ENCODE measurements around the gene LIAS.

Gene LIAS

GRCh38 chr4:39528061-39528465 lies 69.2 kb downstream of the LIAS start:
- DNase-seq (ENCODE audit: low read depth in 2 of 2), result no peak

Data from stimulated activated CD8-positive, alpha-beta memory T cell treated with anti-CD3 and anti-CD28 coated beads, Interleukin-7, amount 100 ng/mL, for 4 hours (primary cell).